Stimulated activated CD4-positive, alpha-beta T cell treated with anti-CD3 and anti-CD28 coated beads, Interleukin-1b, Interleukin-23, amount 100 ng/mL, for 1 hour (primary cell): ENCODE measurements around the gene CYP1A2.

Experiments used
- DNase-seq, 2 donors: peaks; one replicate each; pipeline ENCODE4 v3.0.0-alpha.2; 2020; ENCODE audit warnings: low read depth in 2 of 2

Gene CYP1A2

GRCh38 chr15:74788683-74789151 lies 40.1 kb downstream of the CYP1A2 start:
- DNase-seq, result no peak

- no peak for DNase-seq
Observed at GRCh38 chr15:74789171-74789631, 40.6 kb downstream of the CYP1A2 start.

GRCh38 chr15:74789741-74790079 lies 41.1 kb downstream of the CYP1A2 start:
- no peak for DNase-seq

DNA sequence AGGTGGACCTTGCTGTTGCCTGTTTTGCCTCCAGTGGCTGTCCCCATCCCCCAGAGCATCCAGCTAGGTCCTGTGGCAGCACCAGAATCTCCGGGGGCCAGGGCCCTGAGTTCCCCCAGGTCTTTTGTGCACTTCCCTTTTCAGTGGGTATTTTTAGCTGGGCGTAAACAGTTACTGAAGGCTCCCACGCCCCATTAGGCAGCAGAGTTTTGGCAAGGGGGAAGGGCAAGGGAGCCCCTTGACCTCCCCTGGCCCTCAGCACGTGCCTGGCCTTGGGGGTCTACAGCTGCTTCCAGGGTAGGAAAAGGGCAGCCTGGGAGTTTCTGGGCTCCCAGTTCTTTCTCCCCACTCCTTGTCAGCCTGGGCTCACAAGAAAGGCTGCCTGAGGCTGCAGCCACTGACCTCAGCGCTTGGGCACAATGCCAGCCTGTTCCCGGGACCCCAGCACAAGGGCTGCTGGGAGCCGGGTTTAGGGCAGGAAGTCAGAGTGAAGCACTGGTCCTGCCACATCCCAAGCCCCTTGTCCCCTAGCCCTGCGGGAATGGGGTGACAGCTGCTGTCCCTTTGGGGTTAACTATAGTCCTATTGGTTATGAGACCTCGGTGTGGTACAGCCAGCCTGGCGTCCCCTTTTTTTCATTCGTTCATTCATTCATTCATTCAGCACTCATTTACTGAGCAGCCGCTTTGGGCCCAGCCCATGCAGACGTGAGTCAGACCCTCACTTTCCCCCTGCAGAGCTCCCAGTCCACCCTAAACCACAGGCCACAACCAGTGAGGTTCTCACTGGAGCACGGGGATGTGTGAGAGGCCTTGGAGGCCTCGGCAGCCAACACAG lies 41.7 kb downstream of the CYP1A2 start:
- no peak for DNase-seq

GRCh38 chr15:74791007-74791406 lies 42.4 kb downstream of the CYP1A2 start:
- DNase-seq, result no peak

- DNase-seq, result no peak
Observed at GRCh38 chr15:74791667-74792066, 43.0 kb downstream of the CYP1A2 start.

DNA sequence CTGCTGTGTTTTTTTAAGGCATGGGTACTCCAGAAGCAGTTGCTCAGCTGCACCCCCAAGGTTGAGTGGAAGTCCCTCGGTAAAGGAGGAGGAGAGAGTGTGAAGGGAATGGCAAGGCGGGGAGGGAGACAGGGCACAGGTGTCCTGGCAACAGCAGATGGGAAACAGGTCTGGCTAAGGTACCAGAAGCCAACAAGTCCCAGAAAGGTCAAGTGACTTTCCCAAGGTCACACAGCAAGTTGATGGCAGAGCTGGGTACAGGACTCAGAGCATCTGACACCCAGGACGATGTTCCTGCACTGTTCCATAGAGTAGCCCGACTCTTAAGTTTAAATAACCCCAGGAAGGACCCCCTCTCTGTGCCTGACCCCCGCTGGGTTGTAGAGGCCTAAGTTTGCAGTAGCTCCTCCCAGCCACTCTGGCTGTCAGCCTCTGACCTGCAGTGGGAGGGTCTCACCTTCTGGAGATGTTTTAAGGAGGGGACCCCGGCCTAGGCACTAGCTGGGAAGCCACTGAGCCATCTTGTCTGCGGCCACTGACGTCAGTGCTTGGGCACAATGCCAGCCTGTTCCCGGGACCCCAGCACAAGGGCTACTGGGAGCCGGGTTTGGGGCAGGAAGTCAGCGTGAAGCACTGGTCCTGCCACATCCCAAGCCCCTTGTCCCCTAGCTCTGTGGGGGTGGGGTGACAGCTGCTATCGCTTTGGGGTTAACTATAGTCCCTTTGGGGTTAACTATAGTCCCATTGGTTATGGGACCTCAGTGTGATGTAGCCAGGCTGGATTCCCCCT lies 43.8 kb downstream of the CYP1A2 start:
- DNase-seq, result no peak

GRCh38 chr15:74793135-74794028 lies 44.7 kb downstream of the CYP1A2 start:
- DNase-seq, result no peak

- no peak for DNase-seq
Observed at GRCh38 chr15:74794248-74794969, 45.8 kb downstream of the CYP1A2 start.

GRCh38 chr15:74794970-74795349 lies 46.3 kb downstream of the CYP1A2 start:
- DNase-seq, result no peak

GRCh38 chr15:74795966-74796625 lies 47.5 kb downstream of the CYP1A2 start:
- no peak for DNase-seq

- DNase-seq, result no peak
Observed at GRCh38 chr15:74798388-74799254, 50.0 kb downstream of the CYP1A2 start.

GRCh38 chr15:74799255-74799855 lies 50.7 kb downstream of the CYP1A2 start:
- DNase-seq, result no peak

DNA sequence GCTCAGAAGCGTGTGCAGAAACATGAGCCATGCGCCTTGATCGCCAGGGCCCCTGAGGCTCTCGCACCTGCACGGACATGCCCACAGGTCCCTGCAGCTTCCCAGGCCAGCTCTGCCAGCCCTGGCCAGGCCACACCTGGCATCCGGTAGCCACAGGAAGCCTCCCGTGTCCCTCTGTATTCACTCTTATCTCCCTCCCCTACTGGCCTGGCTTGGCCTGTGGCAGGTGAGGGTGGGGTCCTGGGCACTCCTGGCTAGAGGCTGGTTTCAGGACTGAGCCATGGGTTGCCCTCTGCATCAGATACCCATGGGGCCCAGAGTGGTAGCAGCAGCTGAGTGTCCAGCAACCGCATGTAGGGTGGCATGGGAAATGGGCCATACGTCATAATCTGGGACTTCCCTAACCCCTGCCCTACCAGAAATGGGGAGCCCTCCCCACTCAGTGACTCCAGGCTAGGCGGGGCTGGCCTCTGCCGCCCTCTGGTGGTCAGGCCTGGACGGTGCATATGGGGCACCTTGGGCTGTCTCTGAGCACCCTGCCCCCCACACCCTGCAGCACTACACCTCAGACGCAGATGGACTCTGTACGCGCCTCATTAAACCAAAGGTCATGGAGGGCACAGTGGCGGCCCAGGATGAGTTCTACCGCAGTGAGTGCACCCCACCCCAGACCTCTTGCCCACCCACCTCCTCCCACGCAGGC lies 51.4 kb downstream of the CYP1A2 start:
- DNase-seq, result peak; percentile 72 to 81

- no peak for DNase-seq
Observed at GRCh38 chr15:74800559-74801094, 52.0 kb downstream of the CYP1A2 start.

GRCh38 chr15:74801311-74801997 lies 52.8 kb downstream of the CYP1A2 start:
- no peak for DNase-seq

DNA sequence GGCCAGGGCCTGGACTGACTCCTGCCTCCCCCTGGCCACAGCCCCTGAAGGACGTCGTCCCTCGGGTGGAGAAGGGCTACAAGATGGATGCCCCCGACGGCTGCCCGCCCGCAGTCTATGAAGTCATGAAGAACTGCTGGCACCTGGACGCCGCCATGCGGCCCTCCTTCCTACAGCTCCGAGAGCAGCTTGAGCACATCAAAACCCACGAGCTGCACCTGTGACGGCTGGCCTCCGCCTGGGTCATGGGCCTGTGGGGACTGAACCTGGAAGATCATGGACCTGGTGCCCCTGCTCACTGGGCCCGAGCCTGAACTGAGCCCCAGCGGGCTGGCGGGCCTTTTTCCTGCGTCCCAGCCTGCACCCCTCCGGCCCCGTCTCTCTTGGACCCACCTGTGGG lies 53.6 kb downstream of the CYP1A2 start:
- DNase-seq, result no peak
